Measurements from ENCODE around the gene ZNF143.

GRCh38 chr11:9571763-9572115, 110.9 kb downstream of the ZNF143 start:
- TF ChIP-seq, protein P1, sequence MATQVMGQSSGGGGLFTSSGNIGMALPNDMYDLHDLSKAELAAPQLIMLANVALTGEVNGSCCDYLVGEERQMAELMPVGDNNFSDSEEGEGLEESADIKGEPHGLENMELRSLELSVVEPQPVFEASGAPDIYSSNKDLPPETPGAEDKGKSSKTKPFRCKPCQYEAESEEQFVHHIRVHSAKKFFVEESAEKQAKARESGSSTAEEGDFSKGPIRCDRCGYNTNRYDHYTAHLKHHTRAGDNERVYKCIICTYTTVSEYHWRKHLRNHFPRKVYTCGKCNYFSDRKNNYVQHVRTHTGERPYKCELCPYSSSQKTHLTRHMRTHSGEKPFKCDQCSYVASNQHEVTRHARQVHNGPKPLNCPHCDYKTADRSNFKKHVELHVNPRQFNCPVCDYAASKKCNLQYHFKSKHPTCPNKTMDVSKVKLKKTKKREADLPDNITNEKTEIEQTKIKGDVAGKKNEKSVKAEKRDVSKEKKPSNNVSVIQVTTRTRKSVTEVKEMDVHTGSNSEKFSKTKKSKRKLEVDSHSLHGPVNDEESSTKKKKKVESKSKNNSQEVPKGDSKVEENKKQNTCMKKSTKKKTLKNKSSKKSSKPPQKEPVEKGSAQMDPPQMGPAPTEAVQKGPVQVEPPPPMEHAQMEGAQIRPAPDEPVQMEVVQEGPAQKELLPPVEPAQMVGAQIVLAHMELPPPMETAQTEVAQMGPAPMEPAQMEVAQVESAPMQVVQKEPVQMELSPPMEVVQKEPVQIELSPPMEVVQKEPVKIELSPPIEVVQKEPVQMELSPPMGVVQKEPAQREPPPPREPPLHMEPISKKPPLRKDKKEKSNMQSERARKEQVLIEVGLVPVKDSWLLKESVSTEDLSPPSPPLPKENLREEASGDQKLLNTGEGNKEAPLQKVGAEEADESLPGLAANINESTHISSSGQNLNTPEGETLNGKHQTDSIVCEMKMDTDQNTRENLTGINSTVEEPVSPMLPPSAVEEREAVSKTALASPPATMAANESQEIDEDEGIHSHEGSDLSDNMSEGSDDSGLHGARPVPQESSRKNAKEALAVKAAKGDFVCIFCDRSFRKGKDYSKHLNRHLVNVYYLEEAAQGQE (IDR thresholded peaks at IDR 0.05; ENCODE audit: insufficient read depth in 1 of 2, low read depth in 2 of 2, low read length in 2 of 2) = no peak
- TF ChIP-seq POLR2AphosphoS5 (IDR thresholded peaks at IDR 0.05; ENCODE audit: low read depth, low read length) (no peak), SIN3A (IDR thresholded peaks at IDR 0.05; ENCODE audit: borderline replicate concordance, insufficient read depth, low read length) (no peak), TAF1 (IDR thresholded peaks at IDR 0.05; ENCODE audit: borderline replicate concordance, insufficient read depth, low read length) (no peak), FOXP2 (optimal IDR thresholded peaks at IDR 0.05; ENCODE audit: borderline replicate concordance, extremely low read depth, extremely low read length, insufficient read depth) (no peak)

Data from PFSK-1 (cell line).